HepG2 (cell line): ENCODE results near the gene ZKSCAN2. TPM values are rescaled to one million over a fixed set of nuclear protein-coding genes. Genes with fewer than 3 reads are reported as not detected.

Experiments used
- DPF2 ChIP-seq: sonication (generic); formaldehyde crosslinking; IDR thresholded peaks from 2 replicates; pipeline ENCODE4 v1.4.0; 2020; ENCODE audit warnings: mild to moderate bottlenecking, low read depth, missing genetic modification reagents, borderline replicate concordance
- FOSL1 ChIP-seq: sonication (generic); formaldehyde crosslinking; IDR thresholded peaks from 2 replicates; pipeline ENCODE4 v1.9.0; 2021; ENCODE audit warnings: missing genetic modification reagents, borderline replicate concordance
- FOXP1 ChIP-seq, 2 experiments: fragments of 450-650 bp in 1 of 2; IDR thresholded peaks; 2 replicates each; pipeline ENCODE4 v1.6.1; 2017 to 2018; ENCODE audit warnings: antibody characterized with exemption in 1 of 2
- GFI1 ChIP-seq: sonication (generic); formaldehyde crosslinking; IDR thresholded peaks from 2 replicates; pipeline ENCODE4 v1.5.0; 2020; ENCODE audit warnings: missing genetic modification reagents, mild to moderate bottlenecking, borderline replicate concordance
- SNRNP70 ChIP-seq: fragments of 200-400 bp; formaldehyde crosslinking; IDR thresholded peaks from 2 replicates; pipeline ENCODE4 v1.6.1; 2017; ENCODE audit warnings: mild to moderate bottlenecking, low read depth, low read length, moderate library complexity
- SOX6 ChIP-seq, 2 experiments: fragments of 450-650 bp in 1 of 2; sonication (generic) in 1 of 2; formaldehyde crosslinking in 1 of 2; IDR thresholded peaks; 2 replicates each; pipeline versions ENCODE4 v1.4.0 to v1.6.1; 2017 to 2020; ENCODE audit warnings: antibody characterized with exemption in 1 of 2, mild to moderate bottlenecking in 1 of 2, missing genetic modification reagents in 1 of 2
- TCF7L2 ChIP-seq: IDR thresholded peaks from 2 replicates; pipeline ENCODE4 v1.6.1; 2011; ENCODE audit warnings: mild to moderate bottlenecking, low read depth, low read length, moderate library complexity
- ZNF34 ChIP-seq: sonication (generic); formaldehyde crosslinking; IDR thresholded peaks from 2 replicates; pipeline ENCODE4 v1.4.0; 2020; ENCODE audit warnings: mild to moderate bottlenecking, missing genetic modification reagents, borderline replicate concordance
- polyA plus RNA-seq, 8 experiments: library from polyadenylated mRNA; depleted of rRNA in 3 of 8; stranded (reverse) in 7 of 8; unstranded in 1 of 8; fragments of >200 nt; fragmentation: Illumina TruSeq in 4 of 8; extraction: Trizol in 4 of 8; gene quantifications; 2 replicates each; pipeline versions ENCODE4 v1.2.1 to v1.2.3, GENCODE V29; 2011 to 2016; ENCODE audit warnings: low read depth in 4 of 8, missing spikeins in 1 of 8, mixed read lengths in 1 of 8; ENCODE audit not compliant: insufficient read depth in 1 of 8
- total RNA-seq, 5 experiments: library from RNA; depleted of rRNA; stranded (reverse); fragments of >200 nt; fragmentation: Illumina TruSeq; extraction: Trizol; gene quantifications; 2 replicates each; pipeline ENCODE4 v1.2.3, GENCODE V29; 2016; ENCODE audit warnings: low read depth in 1 of 5
- TF ChIP-seq, protein P1 (sequence below): IDR thresholded peaks from 2 replicates; pipeline ENCODE4 v1.6.1; 2016; ENCODE audit warnings: low read depth, missing genetic modification reagents, missing compliant biosample characterization
- TF ChIP-seq, protein P2 (sequence below): sonication (generic); formaldehyde crosslinking; conservative IDR thresholded peaks from 2 replicates; pipeline ENCODE4 v1.8.0; 2022; ENCODE audit warnings: missing genetic modification reagents
- TF ChIP-seq, protein P3 (sequence below): sonication (generic); formaldehyde crosslinking; IDR thresholded peaks from 2 replicates; pipeline ENCODE4 v1.9.0; 2022; ENCODE audit warnings: missing genetic modification reagents, mild to moderate bottlenecking, borderline replicate concordance
- TF ChIP-seq, protein P4 (sequence below): sonication (generic); formaldehyde crosslinking; conservative IDR thresholded peaks from 2 replicates; pipeline ENCODE4 v1.4.0; 2020; ENCODE audit warnings: missing genetic modification reagents
- TF ChIP-seq, protein P5 (sequence below), 2 experiments: sonication (generic) in 1 of 2; formaldehyde crosslinking in 1 of 2; IDR thresholded peaks; 2 replicates each; pipeline versions ENCODE4 v1.4.0 to v1.6.1; 2018 to 2020; ENCODE audit warnings: missing genetic modification reagents in 2 of 2, borderline replicate concordance in 1 of 2, low read depth in 1 of 2, mild to moderate bottlenecking in 1 of 2, missing biosample characterization in 1 of 2

Gene ZKSCAN2
- total and polyA plus RNA-seq, 2 of the 13 experiments (the other 11 are each of a cell fraction or from before 2014, with no cell fraction given) = 4.2 to 11.1 TPM

DNA sequence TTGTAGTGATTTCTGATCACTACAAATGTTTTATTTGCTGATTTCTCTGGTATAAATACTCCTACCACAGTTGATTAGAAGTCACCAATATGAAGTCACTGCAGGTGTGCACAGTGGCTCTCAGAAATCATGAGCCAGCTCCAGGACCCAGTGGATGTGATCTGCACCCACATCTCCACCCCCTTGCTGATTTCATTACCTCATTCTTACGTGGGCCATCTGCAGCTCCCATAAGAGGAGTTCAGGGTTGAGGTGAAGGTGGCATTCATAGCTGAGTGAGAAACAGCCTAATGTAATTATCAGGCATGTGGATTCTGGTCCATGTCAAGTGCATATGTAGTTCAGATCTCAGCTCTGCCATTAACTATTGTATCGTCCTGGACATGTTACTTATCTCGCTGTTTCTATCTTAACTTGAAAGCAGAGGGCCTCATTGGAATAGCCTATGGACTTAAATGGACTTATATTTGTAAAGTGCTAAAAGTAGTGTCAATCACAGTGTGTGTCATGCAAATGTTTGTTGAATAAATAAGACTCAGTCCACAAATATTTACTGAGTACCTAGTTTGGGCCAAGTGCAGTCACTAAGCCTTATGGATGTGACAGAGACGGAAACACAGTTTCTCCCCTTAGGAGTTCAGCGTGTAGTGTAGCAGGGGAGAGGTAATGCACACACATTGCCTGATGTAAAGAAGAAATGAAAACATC, 40.7 kb upstream of the ZKSCAN2 start (continued):
- TF ChIP-seq, protein P1, sequence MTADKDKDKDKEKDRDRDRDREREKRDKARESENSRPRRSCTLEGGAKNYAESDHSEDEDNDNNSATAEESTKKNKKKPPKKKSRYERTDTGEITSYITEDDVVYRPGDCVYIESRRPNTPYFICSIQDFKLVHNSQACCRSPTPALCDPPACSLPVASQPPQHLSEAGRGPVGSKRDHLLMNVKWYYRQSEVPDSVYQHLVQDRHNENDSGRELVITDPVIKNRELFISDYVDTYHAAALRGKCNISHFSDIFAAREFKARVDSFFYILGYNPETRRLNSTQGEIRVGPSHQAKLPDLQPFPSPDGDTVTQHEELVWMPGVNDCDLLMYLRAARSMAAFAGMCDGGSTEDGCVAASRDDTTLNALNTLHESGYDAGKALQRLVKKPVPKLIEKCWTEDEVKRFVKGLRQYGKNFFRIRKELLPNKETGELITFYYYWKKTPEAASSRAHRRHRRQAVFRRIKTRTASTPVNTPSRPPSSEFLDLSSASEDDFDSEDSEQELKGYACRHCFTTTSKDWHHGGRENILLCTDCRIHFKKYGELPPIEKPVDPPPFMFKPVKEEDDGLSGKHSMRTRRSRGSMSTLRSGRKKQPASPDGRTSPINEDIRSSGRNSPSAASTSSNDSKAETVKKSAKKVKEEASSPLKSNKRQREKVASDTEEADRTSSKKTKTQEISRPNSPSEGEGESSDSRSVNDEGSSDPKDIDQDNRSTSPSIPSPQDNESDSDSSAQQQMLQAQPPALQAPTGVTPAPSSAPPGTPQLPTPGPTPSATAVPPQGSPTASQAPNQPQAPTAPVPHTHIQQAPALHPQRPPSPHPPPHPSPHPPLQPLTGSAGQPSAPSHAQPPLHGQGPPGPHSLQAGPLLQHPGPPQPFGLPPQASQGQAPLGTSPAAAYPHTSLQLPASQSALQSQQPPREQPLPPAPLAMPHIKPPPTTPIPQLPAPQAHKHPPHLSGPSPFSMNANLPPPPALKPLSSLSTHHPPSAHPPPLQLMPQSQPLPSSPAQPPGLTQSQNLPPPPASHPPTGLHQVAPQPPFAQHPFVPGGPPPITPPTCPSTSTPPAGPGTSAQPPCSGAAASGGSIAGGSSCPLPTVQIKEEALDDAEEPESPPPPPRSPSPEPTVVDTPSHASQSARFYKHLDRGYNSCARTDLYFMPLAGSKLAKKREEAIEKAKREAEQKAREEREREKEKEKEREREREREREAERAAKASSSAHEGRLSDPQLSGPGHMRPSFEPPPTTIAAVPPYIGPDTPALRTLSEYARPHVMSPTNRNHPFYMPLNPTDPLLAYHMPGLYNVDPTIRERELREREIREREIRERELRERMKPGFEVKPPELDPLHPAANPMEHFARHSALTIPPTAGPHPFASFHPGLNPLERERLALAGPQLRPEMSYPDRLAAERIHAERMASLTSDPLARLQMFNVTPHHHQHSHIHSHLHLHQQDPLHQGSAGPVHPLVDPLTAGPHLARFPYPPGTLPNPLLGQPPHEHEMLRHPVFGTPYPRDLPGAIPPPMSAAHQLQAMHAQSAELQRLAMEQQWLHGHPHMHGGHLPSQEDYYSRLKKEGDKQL (CRISPR knock-in tag) = peak; percentile 92
- TF ChIP-seq, protein P2, sequence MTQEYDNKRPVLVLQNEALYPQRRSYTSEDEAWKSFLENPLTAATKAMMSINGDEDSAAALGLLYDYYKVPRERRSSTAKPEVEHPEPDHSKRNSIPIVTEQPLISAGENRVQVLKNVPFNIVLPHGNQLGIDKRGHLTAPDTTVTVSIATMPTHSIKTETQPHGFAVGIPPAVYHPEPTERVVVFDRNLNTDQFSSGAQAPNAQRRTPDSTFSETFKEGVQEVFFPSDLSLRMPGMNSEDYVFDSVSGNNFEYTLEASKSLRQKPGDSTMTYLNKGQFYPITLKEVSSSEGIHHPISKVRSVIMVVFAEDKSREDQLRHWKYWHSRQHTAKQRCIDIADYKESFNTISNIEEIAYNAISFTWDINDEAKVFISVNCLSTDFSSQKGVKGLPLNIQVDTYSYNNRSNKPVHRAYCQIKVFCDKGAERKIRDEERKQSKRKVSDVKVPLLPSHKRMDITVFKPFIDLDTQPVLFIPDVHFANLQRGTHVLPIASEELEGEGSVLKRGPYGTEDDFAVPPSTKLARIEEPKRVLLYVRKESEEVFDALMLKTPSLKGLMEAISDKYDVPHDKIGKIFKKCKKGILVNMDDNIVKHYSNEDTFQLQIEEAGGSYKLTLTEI (CRISPR knock-in tag) = no peak
- no peak for TF ChIP-seq DPF2 (CRISPR knock-in tag)
- TF ChIP-seq SNRNP70 = no peak
- TF ChIP-seq FOXP1 (IDR thresholded peaks at IDR 0.05) = no peak
- TF ChIP-seq FOXP1 (CRISPR knock-in tag; IDR thresholded peaks at IDR 0.05) = peak; percentile 69
- TF ChIP-seq, protein P3, sequence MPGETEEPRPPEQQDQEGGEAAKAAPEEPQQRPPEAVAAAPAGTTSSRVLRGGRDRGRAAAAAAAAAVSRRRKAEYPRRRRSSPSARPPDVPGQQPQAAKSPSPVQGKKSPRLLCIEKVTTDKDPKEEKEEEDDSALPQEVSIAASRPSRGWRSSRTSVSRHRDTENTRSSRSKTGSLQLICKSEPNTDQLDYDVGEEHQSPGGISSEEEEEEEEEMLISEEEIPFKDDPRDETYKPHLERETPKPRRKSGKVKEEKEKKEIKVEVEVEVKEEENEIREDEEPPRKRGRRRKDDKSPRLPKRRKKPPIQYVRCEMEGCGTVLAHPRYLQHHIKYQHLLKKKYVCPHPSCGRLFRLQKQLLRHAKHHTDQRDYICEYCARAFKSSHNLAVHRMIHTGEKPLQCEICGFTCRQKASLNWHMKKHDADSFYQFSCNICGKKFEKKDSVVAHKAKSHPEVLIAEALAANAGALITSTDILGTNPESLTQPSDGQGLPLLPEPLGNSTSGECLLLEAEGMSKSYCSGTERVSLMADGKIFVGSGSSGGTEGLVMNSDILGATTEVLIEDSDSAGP (CRISPR knock-in tag) = no peak
- TF ChIP-seq ZNF34 (CRISPR knock-in tag) = no peak
- peak; percentile 48; the same call in 1 of the 2 replicates for TF ChIP-seq FOSL1 (CRISPR knock-in tag)
- TF ChIP-seq, protein P4, sequence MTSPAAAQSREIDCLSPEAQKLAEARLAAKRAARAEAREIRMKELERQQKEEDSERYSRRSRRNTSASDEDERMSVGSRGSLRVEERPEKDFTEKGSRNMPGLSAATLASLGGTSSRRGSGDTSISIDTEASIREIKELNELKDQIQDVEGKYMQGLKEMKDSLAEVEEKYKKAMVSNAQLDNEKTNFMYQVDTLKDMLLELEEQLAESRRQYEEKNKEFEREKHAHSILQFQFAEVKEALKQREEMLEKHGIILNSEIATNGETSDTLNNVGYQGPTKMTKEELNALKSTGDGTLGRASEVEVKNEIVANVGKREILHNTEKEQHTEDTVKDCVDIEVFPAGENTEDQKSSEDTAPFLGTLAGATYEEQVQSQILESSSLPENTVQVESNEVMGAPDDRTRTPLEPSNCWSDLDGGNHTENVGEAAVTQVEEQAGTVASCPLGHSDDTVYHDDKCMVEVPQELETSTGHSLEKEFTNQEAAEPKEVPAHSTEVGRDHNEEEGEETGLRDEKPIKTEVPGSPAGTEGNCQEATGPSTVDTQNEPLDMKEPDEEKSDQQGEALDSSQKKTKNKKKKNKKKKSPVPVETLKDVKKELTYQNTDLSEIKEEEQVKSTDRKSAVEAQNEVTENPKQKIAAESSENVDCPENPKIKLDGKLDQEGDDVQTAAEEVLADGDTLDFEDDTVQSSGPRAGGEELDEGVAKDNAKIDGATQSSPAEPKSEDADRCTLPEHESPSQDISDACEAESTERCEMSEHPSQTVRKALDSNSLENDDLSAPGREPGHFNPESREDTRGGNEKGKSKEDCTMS (CRISPR knock-in tag) = no peak
- TF ChIP-seq SOX6 (IDR thresholded peaks at IDR 0.05) = no peak
- TF ChIP-seq SOX6 (CRISPR knock-in tag; IDR thresholded peaks at IDR 0.05) = 0 out of 2 replicates have a peak, but pooled peaks have one; percentile 23
- peak; percentile 69; the same call in 1 of the 2 replicates for TF ChIP-seq GFI1 (CRISPR knock-in tag)
- TF ChIP-seq TCF7L2 = peak; percentile 23; the same call in 1 of the 2 replicates
- TF ChIP-seq, protein P5, sequence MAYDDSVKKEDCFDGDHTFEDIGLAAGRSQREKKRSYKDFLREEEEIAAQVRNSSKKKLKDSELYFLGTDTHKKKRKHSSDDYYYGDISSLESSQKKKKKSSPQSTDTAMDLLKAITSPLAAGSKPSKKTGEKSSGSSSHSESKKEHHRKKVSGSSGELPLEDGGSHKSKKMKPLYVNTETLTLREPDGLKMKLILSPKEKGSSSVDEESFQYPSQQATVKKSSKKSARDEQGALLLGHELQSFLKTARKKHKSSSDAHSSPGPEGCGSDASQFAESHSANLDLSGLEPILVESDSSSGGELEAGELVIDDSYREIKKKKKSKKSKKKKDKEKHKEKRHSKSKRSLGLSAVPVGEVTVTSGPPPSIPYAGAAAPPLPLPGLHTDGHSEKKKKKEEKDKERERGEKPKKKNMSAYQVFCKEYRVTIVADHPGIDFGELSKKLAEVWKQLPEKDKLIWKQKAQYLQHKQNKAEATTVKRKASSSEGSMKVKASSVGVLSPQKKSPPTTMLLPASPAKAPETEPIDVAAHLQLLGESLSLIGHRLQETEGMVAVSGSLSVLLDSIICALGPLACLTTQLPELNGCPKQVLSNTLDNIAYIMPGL (CRISPR knock-in tag; IDR thresholded peaks at IDR 0.05; ENCODE audit: borderline replicate concordance in 1 of 2, low read depth in 1 of 2) = no peak
